Omental fat pad (tissue), 4 donors: ENCODE data around the gene CD52. TPM values are rescaled to one million over a fixed set of nuclear protein-coding genes. Genes with fewer than 3 reads are reported as not detected.
"Not testable (repeated sequence)": the region's sequence is repeated elsewhere in the genome, so short reads cannot be mapped to it uniquely, and the experiment has no call there.

ENCODE experiments used
- ATAC-seq: fragments of 150-250 bp; one replicate; pipeline ENCODE4 v1.9.1; 2016; ENCODE audit warnings: mild to moderate bottlenecking, moderate library complexity; ENCODE audit not compliant: low FRiP score
- DNase-seq: peaks from one replicate; pipeline ENCODE4 v3.0.0-alpha.2; 2019; ENCODE audit warnings: low spot score
- total RNA-seq, 4 donors: library from RNA; depleted of rRNA; stranded (reverse); fragments of >200 nt; gene quantifications; one replicate each; pipeline ENCODE4 v1.1.0, GENCODE V29; 2016
- TF ChIP-seq, protein P1 (sequence below), 3 donors: fragments of 450-650 bp; IDR thresholded peaks; one replicate each; pipeline ENCODE4 v1.5.1; 2016 to 2017; ENCODE audit warnings: antibody characterized with exemption in 3 of 3, mild to moderate bottlenecking in 3 of 3, moderate library complexity in 2 of 3

Gene CD52
- total RNA-seq, 4 donors from 2014 or later = 4.3 to 227 (median 13.2) TPM; not detected in 1

DNA sequence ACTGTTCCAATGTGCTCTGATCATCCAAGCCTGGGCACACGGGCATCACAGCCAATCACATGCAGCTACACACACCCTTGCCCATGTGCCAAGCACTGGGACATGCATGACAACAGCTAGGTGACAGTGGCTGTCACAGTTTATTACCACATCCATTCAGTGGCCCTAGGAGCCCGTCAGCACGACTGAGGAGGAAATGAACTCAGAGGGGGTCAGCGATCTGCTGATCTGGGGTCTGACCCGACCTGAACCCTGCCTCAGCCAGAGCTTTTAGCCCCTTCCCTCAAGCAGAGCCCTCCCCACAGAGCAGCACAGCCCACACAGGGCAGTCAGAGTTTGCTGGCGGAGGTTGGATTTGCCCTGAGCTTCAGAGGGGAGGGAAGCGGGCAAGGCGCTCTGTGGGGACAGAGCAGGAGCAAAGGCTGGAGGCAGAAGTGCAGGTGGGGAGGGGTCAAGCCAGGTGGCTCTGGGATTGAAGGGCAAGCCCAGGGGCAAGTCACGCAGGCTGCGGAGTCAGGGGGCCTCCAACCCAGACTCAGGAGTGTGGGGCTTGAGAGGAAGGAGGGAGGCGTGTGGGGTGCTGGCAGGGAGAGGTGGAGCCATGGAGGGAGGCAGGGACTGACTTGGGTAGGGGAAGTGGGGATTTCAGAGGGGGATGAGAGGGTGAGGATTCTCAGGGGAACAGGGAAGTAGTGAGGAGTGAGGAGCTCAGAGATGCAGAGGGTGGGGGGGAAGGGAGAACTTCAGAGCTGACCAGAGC is 27.5 kb upstream of the CD52 start:
- DNase-seq (no peak), ATAC-seq (no peak)
- TF ChIP-seq, protein P1, sequence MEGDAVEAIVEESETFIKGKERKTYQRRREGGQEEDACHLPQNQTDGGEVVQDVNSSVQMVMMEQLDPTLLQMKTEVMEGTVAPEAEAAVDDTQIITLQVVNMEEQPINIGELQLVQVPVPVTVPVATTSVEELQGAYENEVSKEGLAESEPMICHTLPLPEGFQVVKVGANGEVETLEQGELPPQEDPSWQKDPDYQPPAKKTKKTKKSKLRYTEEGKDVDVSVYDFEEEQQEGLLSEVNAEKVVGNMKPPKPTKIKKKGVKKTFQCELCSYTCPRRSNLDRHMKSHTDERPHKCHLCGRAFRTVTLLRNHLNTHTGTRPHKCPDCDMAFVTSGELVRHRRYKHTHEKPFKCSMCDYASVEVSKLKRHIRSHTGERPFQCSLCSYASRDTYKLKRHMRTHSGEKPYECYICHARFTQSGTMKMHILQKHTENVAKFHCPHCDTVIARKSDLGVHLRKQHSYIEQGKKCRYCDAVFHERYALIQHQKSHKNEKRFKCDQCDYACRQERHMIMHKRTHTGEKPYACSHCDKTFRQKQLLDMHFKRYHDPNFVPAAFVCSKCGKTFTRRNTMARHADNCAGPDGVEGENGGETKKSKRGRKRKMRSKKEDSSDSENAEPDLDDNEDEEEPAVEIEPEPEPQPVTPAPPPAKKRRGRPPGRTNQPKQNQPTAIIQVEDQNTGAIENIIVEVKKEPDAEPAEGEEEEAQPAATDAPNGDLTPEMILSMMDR (IDR thresholded peaks at IDR 0.05) = no peak

DNA sequence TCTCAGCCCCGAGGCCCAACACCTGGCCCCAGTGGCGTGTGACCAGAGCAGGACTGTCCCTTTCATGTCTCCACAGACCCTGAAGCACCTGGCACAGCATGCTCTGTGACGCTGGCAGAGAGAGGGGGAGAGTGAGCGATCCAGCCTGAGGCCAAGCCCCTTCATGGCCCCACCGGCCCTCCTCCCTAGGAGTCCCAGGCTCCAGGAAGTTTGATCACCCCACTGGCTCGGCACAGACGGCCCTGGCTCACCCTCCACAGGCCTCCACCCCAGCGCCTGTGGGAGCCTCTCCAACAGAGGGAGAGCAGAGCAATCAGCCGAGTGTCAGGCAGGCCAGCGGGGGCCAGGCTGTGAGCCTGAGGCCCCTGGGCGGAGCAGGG is 26.9 kb upstream of the CD52 start:
- TF ChIP-seq, protein P1 (IDR thresholded peaks at IDR 0.05) = no peak
- no peak for ATAC-seq
- no peak for DNase-seq

DNA sequence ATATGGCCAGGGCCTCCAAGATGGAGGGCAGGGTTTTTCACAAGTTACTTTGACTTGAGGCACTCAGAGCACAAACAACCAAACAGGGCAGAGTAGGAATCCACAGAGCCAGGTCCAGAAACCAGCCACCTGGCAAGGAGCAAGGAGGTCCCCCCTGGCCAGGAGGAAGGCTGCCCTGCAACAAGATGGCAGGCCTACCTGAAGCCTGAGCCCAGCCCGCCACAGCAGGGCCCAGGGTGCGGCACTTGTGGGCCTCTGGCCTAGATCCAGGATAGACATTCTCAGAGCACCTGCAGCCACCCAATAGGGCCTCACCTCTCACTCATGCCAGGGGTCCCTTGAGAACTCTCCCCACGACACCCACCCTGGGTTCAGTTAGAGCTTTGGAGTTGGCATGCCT is 26.3 kb upstream of the CD52 start:
- DNase-seq = no peak
- no peak for ATAC-seq
- TF ChIP-seq, protein P1 (IDR thresholded peaks at IDR 0.05) = no peak

DNA sequence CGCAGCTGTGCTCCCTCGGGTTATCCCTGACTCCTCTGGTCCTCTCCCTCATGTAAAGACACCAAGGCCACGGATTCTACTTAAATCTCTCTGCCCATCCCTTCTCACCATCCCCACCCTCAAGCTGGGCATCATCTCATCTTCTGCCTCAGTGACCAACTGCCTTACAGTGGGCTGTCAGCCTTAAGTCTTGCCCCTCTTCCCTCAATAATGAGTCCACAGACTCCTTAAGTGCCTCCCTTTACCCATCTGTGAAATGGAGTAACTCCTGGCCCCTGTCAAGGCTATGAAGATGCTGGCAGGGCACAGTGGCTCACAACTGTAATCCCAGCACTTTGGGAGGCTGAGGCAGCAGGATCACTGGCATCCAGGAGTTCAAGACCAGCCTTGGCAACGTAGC is 25.8 kb upstream of the CD52 start:
- TF ChIP-seq, protein P1 (IDR thresholded peaks at IDR 0.05) = no peak
- ATAC-seq = no peak

DNA sequence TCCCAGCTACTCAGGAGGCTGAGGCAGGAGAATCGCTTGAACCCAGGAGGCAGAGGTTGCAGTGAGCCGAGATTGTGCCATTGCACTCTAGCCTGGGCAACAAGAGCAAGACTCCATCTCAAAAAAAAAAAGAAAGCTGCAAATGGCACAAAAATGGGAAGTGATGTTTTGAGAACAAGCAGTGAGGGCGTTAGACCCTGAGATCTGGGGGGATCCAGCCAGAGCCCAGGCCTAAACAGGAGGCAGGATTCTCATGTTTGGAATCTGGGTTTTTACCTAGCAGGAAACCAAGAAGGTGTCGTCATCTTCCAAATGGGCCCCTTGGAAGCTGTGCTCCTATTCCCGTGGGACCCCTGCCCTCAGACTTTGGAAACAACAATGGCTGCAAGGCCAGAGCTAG is 25.0 kb upstream of the CD52 start:
- ATAC-seq, DNase-seq: not testable (repeated sequence)

More for the DNA sequence above, 25.8 kb upstream of the CD52 start:
- no peak for DNase-seq

DNA sequence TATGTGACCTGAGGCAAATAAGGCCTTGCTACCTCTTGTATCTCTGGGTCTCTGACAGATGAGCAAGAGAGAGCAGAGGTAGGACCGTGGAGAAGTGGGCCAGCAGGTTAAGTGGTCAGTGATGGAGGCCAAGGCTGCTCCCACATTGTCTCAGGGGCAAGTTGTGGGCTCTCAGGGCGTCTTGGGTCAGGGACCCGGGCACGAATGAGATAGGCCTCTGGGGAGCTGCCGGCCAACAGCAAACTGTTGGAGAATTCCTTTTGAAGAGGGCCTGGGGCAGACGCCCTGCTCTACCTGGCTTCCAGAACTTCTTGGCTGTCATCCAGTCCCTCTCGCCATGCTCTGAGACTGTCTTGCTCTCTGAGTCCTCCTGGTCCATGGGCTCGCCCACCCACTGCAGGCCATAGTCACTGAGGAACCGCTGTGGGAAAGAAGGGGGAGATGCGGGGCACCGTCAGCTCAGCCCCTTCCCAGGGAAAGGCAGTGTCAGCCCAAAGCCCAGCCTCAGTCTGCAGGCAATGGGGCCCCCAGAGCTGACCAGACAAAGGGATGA is 23.8 kb upstream of the CD52 start:
- DNase-seq = no peak
- TF ChIP-seq, protein P1 (IDR thresholded peaks at IDR 0.05) = no peak
- ATAC-seq = no peak

DNA sequence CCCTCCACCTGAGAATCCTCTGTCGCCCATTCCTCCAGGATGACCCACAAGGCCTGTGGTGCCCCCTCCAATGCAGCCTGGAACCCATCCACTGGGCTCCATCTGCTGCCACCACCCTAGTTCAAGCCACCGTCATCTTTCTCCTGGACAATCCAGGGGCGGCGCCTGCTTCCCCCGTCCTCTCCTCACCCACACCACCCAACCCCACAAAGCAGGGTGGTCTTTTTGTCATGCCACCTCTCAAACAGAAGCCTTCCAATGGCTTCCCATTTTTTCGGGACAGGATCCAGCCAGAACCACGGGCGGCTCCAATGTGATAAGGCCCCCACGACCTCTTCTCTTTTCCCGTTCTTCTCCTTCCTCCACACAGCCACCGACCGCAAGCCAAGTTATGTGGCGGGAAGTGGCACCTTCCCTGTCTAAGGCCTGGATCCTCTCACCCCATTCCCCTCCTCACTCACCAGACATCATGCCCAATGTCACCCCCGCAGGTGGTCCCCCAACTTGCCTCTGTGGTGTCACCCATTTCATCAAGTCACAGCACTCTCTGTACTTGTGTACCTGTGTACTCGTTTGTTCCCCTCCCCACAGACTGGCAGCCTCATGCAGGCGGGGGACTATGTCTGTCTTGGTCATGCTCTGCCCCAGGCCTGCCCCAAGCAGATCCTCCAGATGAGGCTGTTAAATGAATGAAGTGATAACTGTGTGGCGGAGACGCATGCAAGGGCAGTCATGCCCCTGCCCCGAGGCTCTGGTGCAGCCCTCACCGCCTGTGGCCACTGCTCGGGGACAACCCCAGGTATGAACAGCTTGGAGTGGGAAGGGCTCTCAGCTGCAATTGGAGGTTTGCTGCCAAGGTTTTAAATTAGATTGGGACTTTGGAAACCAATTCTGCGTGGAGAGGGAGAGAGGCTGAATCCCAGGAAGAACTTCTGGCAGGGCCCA is 22.3 kb upstream of the CD52 start:
- ATAC-seq (no peak), DNase-seq (no peak)
- TF ChIP-seq, protein P1 (IDR thresholded peaks at IDR 0.05) = no peak
